ENCODE measurements around the gene LAMC3. TPM values are rescaled to one million over a fixed set of nuclear protein-coding genes. Genes with fewer than 3 reads are reported as not detected.

LAMC3 gene
- total RNA-seq, 1 donor from 2014 or later = not detected

DNA sequence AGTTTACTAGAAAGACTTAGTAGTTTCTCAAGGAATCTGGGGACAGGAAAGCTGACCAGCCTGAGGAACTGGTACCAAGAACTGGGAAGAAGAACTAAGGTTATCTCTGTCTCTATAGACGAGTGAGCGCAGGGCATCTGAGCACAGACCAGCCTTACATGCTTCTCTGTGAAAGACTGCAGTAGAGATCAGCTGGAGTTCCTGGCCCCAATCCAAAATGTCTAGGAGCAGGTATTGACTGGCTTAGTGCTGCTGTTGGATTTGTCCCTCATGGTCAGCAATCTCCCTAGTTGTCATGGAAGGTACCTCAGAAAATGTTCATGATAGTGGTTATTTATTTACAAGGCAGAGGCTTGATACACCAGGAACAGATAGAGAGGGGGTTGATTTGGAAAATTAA, 129.7 kb downstream of the LAMC3 start:
- Histone ChIP-seq H3K9ac (no peak overlapping the region), H3K79me2 (ENCODE audit: low read depth) (no peaks in the 10 kb centered on the region), H3K4me3 (no peak overlapping the region), H3K4me2 (no peak overlapping the region), H2AFZ (replicated peaks) (no peak overlapping the region), H3K27me3 (no peaks in the 10 kb centered on the region), H4K20me1 (ENCODE audit: low read depth) (no peaks in the 10 kb centered on the region), H3F3A (ENCODE audit: low read depth) (peaks cover 6% of the 10 kb centered on the region), H3K9me3 (ENCODE audit: low read depth) (no peaks in the 10 kb centered on the region), H3K27ac (no peak overlapping the region), H3K36me3 (peaks cover 5% of the 10 kb centered on the region), H3K4me1 (peaks cover under 1% of the 10 kb centered on the region)
- no peak for DNase-seq (ENCODE audit: low spot score)
- Mint-ChIP-seq H3K4me1 (no peaks in the 10 kb centered on the region), H3K27me3 (ENCODE audit: insufficient read depth, low read depth) (no peaks in the 10 kb centered on the region), H3K27ac (no peak overlapping the region), H3K4me3 (no peak overlapping the region), H3K9me3 (no peaks in the 10 kb centered on the region), H3K36me3 (peaks cover 28% of the 10 kb centered on the region)
- TF ChIP-seq, protein P1, sequence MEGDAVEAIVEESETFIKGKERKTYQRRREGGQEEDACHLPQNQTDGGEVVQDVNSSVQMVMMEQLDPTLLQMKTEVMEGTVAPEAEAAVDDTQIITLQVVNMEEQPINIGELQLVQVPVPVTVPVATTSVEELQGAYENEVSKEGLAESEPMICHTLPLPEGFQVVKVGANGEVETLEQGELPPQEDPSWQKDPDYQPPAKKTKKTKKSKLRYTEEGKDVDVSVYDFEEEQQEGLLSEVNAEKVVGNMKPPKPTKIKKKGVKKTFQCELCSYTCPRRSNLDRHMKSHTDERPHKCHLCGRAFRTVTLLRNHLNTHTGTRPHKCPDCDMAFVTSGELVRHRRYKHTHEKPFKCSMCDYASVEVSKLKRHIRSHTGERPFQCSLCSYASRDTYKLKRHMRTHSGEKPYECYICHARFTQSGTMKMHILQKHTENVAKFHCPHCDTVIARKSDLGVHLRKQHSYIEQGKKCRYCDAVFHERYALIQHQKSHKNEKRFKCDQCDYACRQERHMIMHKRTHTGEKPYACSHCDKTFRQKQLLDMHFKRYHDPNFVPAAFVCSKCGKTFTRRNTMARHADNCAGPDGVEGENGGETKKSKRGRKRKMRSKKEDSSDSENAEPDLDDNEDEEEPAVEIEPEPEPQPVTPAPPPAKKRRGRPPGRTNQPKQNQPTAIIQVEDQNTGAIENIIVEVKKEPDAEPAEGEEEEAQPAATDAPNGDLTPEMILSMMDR (IDR thresholded peaks at IDR 0.05) = no peak
- TF ChIP-seq EZH2phosphoT487 (IDR thresholded peaks at IDR 0.05) (no peak), EZH2 (IDR thresholded peaks at IDR 0.05) (no peak)

DNA sequence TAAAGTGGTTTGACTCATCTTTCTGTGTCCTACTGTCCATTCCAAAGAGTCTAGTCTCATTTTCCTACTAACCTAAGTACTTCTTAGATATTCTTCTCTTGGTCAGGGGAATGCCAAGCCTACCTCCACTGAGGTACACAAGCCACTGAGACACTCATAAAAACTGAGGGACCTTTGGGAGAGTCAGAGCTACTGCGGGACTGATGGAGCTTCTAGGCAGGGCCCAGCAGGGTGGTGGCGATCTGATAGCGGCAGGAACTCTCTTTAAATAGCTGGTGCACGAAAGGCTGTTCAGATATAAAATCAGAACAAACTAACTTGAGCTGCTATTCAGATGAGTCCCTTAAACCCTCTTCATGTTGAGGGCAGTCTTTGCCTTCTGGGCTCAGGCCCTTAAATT, 131.1 kb downstream of the LAMC3 start:
- Histone ChIP-seq H3K9ac (no peak overlapping the region), H3K27ac (no peak overlapping the region), H2AFZ (replicated peaks) (no peak overlapping the region), H3F3A (ENCODE audit: low read depth) (peaks cover 13% of the 10 kb centered on the region), H3K4me1 (peaks cover 8% of the 10 kb centered on the region), H4K20me1 (ENCODE audit: low read depth) (no peaks in the 10 kb centered on the region), H3K27me3 (no peaks in the 10 kb centered on the region), H3K4me2 (no peak overlapping the region), H3K9me3 (ENCODE audit: low read depth) (no peaks in the 10 kb centered on the region), H3K4me3 (no peak overlapping the region), H3K79me2 (ENCODE audit: low read depth) (no peaks in the 10 kb centered on the region), H3K36me3 (peaks cover 7% of the 10 kb centered on the region)
- Mint-ChIP-seq H3K27ac (no peak overlapping the region), H3K4me1 (peaks cover 4% of the 10 kb centered on the region), H3K4me3 (no peak overlapping the region), H3K36me3 (peaks cover 33% of the 10 kb centered on the region), H3K9me3 (no peaks in the 10 kb centered on the region), H3K27me3 (ENCODE audit: insufficient read depth, low read depth) (no peaks in the 10 kb centered on the region)
- TF ChIP-seq EZH2phosphoT487 (IDR thresholded peaks at IDR 0.05) = no peak
- TF ChIP-seq EZH2 (IDR thresholded peaks at IDR 0.05) = no peak
- TF ChIP-seq, protein P1 (IDR thresholded peaks at IDR 0.05) = no peak
- no peak for DNase-seq (ENCODE audit: low spot score)

DNA sequence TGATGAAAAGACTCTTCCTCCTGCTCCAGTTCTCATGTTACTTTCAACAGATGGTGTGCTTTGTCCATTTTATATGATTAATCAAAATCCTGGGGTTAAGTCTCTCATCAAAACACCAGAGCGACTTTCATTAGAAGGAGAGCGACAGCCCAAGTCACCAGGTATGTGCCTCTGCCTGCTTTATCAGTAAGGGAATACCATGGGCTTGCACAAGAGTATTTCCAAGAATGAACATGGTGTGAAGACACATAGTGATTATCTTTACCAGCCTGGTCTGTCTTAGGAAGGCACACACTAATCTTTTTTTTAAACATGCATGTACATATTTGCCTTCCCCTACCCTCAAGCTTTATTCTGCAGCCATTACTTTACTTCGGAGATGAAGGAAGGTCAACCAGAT, 131.6 kb downstream of the LAMC3 start:
- Histone ChIP-seq H3K9ac (no peak overlapping the region), H4K20me1 (ENCODE audit: low read depth) (no peaks in the 10 kb centered on the region), H3K4me2 (no peak overlapping the region), H3K4me3 (no peak overlapping the region), H3F3A (ENCODE audit: low read depth) (peaks cover 13% of the 10 kb centered on the region), H3K27me3 (no peaks in the 10 kb centered on the region), H3K27ac (no peak overlapping the region), H3K36me3 (peaks cover 7% of the 10 kb centered on the region), H3K4me1 (peaks cover 8% of the 10 kb centered on the region), H3K79me2 (ENCODE audit: low read depth) (no peaks in the 10 kb centered on the region), H2AFZ (replicated peaks) (no peak overlapping the region), H3K9me3 (ENCODE audit: low read depth) (no peaks in the 10 kb centered on the region)
- H3K4me1 Mint-ChIP-seq = peaks cover 4% of the 10 kb centered on the region
- peaks cover 31% of the 10 kb centered on the region for H3K36me3 Mint-ChIP-seq
- H3K27ac Mint-ChIP-seq = no peak overlapping the region
- TF ChIP-seq, protein P1 (IDR thresholded peaks at IDR 0.05) = no peak
- no peak for TF ChIP-seq EZH2phosphoT487 (IDR thresholded peaks at IDR 0.05)
- TF ChIP-seq EZH2 (IDR thresholded peaks at IDR 0.05) = no peak
- H3K27me3 Mint-ChIP-seq (ENCODE audit: insufficient read depth, low read depth) = no peaks in the 10 kb centered on the region
- H3K4me3 Mint-ChIP-seq = no peak overlapping the region
- no peaks in the 10 kb centered on the region for H3K9me3 Mint-ChIP-seq
- no peak for DNase-seq (ENCODE audit: low spot score)

Measured in neural progenitor cell (in vitro differentiated cells).